Measurements from ENCODE around the gene KCNG4.
"Not testable (repeated sequence)": the region's sequence is repeated elsewhere in the genome, so short reads cannot be mapped to it uniquely, and the experiment has no call there.

The KCNG4 gene

GRCh38 chr16:84204551-84204950, 35.3 kb downstream of the KCNG4 start:
- not testable (repeated sequence) for DNase-seq

GRCh38 chr16:84199861-84200260, 40.0 kb downstream of the KCNG4 start:
- no peak for DNase-seq

- no peak for DNase-seq
Observed at GRCh38 chr16:84199097-84199496, 40.7 kb downstream of the KCNG4 start.

- no peak for DNase-seq
Observed at GRCh38 chr16:84198401-84198800, 41.4 kb downstream of the KCNG4 start.

GRCh38 chr16:84197466-84198128, 42.2 kb downstream of the KCNG4 start:
- no peak for DNase-seq

- DNase-seq: no peak
Observed at GRCh38 chr16:84196727-84197394, 43.0 kb downstream of the KCNG4 start.

GRCh38 chr16:84196101-84196500, 43.7 kb downstream of the KCNG4 start:
- no peak for DNase-seq

- no peak for DNase-seq
Observed at GRCh38 chr16:84195201-84196093, 44.4 kb downstream of the KCNG4 start.

- peak; percentile 31 for DNase-seq
Observed at GRCh38 chr16:84194470-84195200, 45.2 kb downstream of the KCNG4 start.

- DNase-seq: no peak
Observed at GRCh38 chr16:84194018-84194417, 45.8 kb downstream of the KCNG4 start.

- DNase-seq: no peak
Observed at GRCh38 chr16:84193480-84193879, 46.3 kb downstream of the KCNG4 start.

- DNase-seq: no peak
Observed at GRCh38 chr16:84191466-84191865, 48.3 kb downstream of the KCNG4 start.

- DNase-seq: no peak
Observed at GRCh38 chr16:84190731-84191388, 49.0 kb downstream of the KCNG4 start, which contains the start of gene ADAD2. Gene ADAD2, plus strand, starts transcription at chr16:84191157. Its CDS starts 74 bp downstream, at chr16:84191231.

- DNase-seq: peak; percentile 83
Observed at GRCh38 chr16:84186685-84187437, 53.0 kb downstream of the KCNG4 start, which contains the start of gene TAF1C. Gene TAF1C, minus strand, starts transcription at chr16:84187057. Its CDS starts 2,069 bp downstream, at chr16:84184988.

- no peak for DNase-seq
Observed at GRCh38 chr16:84184775-84185174, 55.0 kb downstream of the KCNG4 start.

GRCh38 chr16:84183911-84184591, 55.8 kb downstream of the KCNG4 start:
- no peak for DNase-seq

GRCh38 chr16:84183572-84183875, 56.3 kb downstream of the KCNG4 start:
- DNase-seq: no peak

GRCh38 chr16:84182680-84183571, 56.9 kb downstream of the KCNG4 start:
- DNase-seq: no peak

GRCh38 chr16:84182104-84182503, 57.7 kb downstream of the KCNG4 start:
- no peak for DNase-seq
